Neuronal stem cell (in vitro differentiated cells): ENCODE measurements around the gene TMIGD3.

Source experiments
- DNase-seq: peaks from one replicate; pipeline ENCODE4 v3.0.0-alpha.2; 2013; ENCODE audit warnings: low spot score
- H2AFZ ChIP-seq: one replicate; pipeline ENCODE4 v1.6.1; 2013; ENCODE audit warnings: mild to moderate bottlenecking, low read length, inconsistent platforms
- H2AK5ac ChIP-seq: 2 replicates; pipeline ENCODE4 v1.6.1; 2013; ENCODE audit warnings: low read depth, mild to moderate bottlenecking, inconsistent platforms, low read length, moderate library complexity, mixed read lengths
- H2BK120ac ChIP-seq: 2 replicates; pipeline ENCODE4 v1.6.1; 2013; ENCODE audit warnings: low read depth, mild to moderate bottlenecking, inconsistent platforms, low read length, moderate library complexity, mixed read lengths
- H2BK12ac ChIP-seq: one replicate; pipeline ENCODE4 v1.6.1; 2013; ENCODE audit warnings: low read length, inconsistent platforms
- H2BK15ac ChIP-seq: 2 replicates; pipeline ENCODE4 v1.6.1; 2013; ENCODE audit warnings: mild to moderate bottlenecking, low read length, inconsistent platforms, mixed read lengths
- H2BK5ac ChIP-seq: one replicate; pipeline ENCODE4 v1.6.1; 2013; ENCODE audit warnings: inconsistent platforms, mild to moderate bottlenecking, low read length, moderate library complexity
- H3K14ac ChIP-seq: one replicate; pipeline ENCODE4 v1.6.1; 2013; ENCODE audit warnings: low read length, inconsistent platforms
- H3K18ac ChIP-seq: 2 replicates; pipeline ENCODE4 v1.6.1; 2013; ENCODE audit warnings: low read length, inconsistent platforms
- H3K23ac ChIP-seq: 2 replicates; pipeline ENCODE4 v1.6.1; 2013; ENCODE audit warnings: low read depth, mild to moderate bottlenecking, mixed read lengths, low read length, inconsistent platforms; ENCODE audit not compliant: poor library complexity
- H3K27ac ChIP-seq: replicated peaks from 3 replicates; pipeline ENCODE4 v1.5.1; 2013; ENCODE audit warnings: low read length, inconsistent platforms
- H3K27me3 ChIP-seq, 3 experiments: 2 replicates each; pipeline ENCODE4 v1.6.1; 2013; ENCODE audit warnings: low read length in 3 of 3, mild to moderate bottlenecking in 2 of 3, inconsistent platforms in 1 of 3, low read depth in 1 of 3, mixed read lengths in 1 of 3, moderate library complexity in 1 of 3; ENCODE audit not compliant: control insufficient read depth in 3 of 3, insufficient read depth in 3 of 3
- H3K36me3 ChIP-seq, 2 donors: replicated peaks in 1 of 2; 2 replicates each; pipeline ENCODE4 v1.6.1; 2013; ENCODE audit warnings: low read length in 2 of 2; ENCODE audit not compliant: control insufficient read depth in 2 of 2, insufficient read depth in 2 of 2
- H3K4ac ChIP-seq: 2 replicates; pipeline ENCODE4 v1.6.1; 2013; ENCODE audit warnings: inconsistent platforms, mild to moderate bottlenecking, low read length, moderate library complexity
- H3K4me1 ChIP-seq, 2 donors: 1 replicate in 1 of 2; 2 replicates in 1 of 2; pipeline ENCODE4 v1.6.1; 2013; ENCODE audit warnings: low read length in 2 of 2, low read depth in 1 of 2; ENCODE audit not compliant: control insufficient read depth in 2 of 2, insufficient read depth in 1 of 2
- H3K4me2 ChIP-seq: one replicate; pipeline ENCODE4 v1.6.1; 2013; ENCODE audit warnings: mild to moderate bottlenecking, low read length, inconsistent platforms; ENCODE audit not compliant: insufficient read depth, poor library complexity, severe bottlenecking
- H3K4me3 ChIP-seq, 2 donors: 2 replicates each; pipeline ENCODE4 v1.5.1; 2013; ENCODE audit warnings: low read length in 2 of 2, mild to moderate bottlenecking in 2 of 2, inconsistent platforms in 1 of 2, moderate library complexity in 1 of 2
- H3K79me1 ChIP-seq: one replicate; pipeline ENCODE4 v1.6.1; 2013; ENCODE audit warnings: low read depth, mild to moderate bottlenecking, inconsistent platforms, low read length, moderate library complexity
- H3K9ac ChIP-seq: one replicate; pipeline ENCODE4 v1.6.1; 2013; ENCODE audit warnings: mild to moderate bottlenecking, low read depth, low read length, inconsistent platforms; ENCODE audit not compliant: poor library complexity
- H3K9me3 ChIP-seq, 2 donors: replicated peaks in 1 of 2; 2 replicates each; pipeline versions ENCODE3 to v1.6.1; 2013; ENCODE audit warnings: low read length in 2 of 2, mild to moderate bottlenecking in 2 of 2, inconsistent platforms in 1 of 2, low read depth in 1 of 2, mixed read lengths in 1 of 2, moderate library complexity in 1 of 2; ENCODE audit not compliant: control insufficient read depth in 2 of 2, insufficient read depth in 1 of 2
- H4K8ac ChIP-seq: one replicate; pipeline ENCODE4 v1.6.1; 2013; ENCODE audit warnings: low read depth, mild to moderate bottlenecking, inconsistent platforms, low read length, moderate library complexity
- H4K91ac ChIP-seq: one replicate; pipeline ENCODE4 v1.6.1; 2013; ENCODE audit warnings: low read length, low read depth, mild to moderate bottlenecking, inconsistent platforms; ENCODE audit not compliant: poor library complexity
- WGBS, 2 donors: extraction: QIAGEN DNeasy Blood & Tissue Kit; methylation state at CpG; one replicate each; pipeline ENCODE4 v1.1.7; 2013; ENCODE audit warnings: missing lambda C conversion rate in 2 of 2, mixed read lengths in 1 of 2; ENCODE audit not compliant: insufficient read length in 2 of 2, insufficient replicate concordance in 1 of 2; ENCODE audit errors: extremely low coverage in 2 of 2; 5-methylcytosine and 5-hydroxymethylcytosine counted together

TMIGD3 gene

DNA sequence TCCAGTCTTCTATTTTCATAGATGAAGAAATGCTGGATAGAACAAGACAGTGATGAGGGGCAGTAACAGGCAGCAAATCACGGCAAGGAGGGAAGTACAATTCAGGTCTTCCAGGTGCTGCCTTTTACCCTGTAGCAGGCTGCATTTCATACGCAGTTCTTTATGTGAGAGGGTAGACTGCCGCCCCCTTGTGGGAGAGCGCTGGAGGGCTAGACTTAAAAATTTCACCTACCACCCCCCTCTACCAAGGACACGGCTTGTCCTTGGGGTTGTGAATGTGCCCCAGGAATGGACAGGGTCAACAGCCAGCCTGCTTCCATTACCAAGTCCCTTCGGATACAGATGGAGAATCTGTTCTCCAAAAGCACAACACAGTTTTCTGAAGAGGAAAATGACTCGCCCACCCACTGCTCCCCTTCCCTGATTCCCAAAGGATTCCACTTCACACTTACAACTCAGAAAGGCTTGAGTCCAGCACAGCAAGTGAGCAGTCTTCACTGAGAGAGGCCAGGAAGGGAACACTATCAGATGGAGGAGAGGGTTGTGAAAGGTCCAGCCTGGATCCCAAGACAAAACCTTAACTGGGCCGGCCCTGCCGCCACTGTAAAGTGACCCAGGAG is 61.8 kb downstream of the TMIGD3 start:
- Histone ChIP-seq H3K27ac (peak overlapping the region; percentile 13), H2BK5ac (no peak overlapping the region), H3K14ac (no peak overlapping the region), H2BK15ac (no peak overlapping the region), H2AK5ac (no peak overlapping the region), H3K36me3 (peaks cover 33 to 95% of the 10 kb centered on the region in 2 donors), H3K18ac (no peak overlapping the region), H3K9me3 (no peaks in the 10 kb centered on the region), H4K8ac (no peak overlapping the region), H3K79me1 (no peaks in the 10 kb centered on the region), H3K27me3 (no peaks in the 10 kb centered on the region), H4K91ac (no peak overlapping the region), H3K9ac (no peak overlapping the region), H3K4me1 (no peaks in the 10 kb centered on the region), H3K4me3 (no peak overlapping the region), H3K23ac (no peak overlapping the region), H3K4me2 (no peak overlapping the region), H2AFZ (no peak overlapping the region), H2BK120ac (no peak overlapping the region), H3K4ac (no peak overlapping the region), H2BK12ac (no peak overlapping the region)
- DNase-seq: peak; percentile 15
- WGBS, 2 donors: no CpG with 5 or more reads among the region's 9 CpGs

DNA sequence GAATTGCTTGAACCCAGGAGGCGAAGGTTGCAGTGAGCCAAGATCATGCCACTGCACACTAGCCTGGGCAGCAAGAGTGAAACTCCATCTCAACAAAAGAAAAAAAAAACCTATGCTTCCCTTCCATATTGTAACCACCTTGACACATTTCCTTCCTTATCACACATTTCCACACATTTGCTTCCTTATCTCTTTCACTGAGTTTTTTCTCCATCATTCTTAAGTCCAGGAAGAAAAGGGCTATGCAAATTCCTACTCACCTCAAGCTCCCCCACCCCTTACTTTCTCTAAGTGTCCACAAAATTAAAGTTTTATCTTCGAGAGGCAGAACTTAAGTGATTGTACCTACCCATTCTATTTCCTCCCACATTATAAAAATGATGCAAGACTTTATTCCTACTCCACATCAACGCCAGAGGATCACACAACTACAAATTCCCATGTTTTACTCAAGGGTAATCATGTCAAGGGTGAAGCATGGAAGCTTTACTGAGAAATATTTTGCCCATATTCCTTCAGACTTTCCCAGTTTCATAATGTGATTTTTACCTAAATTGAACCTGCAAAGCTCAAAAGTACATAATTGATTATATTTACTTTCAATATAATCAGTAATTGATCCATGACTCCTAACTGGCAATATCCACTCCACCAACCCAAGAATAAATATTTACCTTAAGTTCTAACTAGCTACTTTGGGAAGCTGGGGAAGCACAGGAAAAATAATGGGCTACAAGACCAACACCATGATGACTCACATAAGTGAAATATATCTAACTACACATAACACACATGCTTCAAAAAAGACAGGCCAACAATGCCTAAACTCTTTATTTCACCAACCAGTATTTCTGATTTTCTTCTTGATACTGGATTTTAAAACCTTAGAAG is 63.7 kb downstream of the TMIGD3 start:
- Histone ChIP-seq H3K9me3 (no peaks in the 10 kb centered on the region), H3K4me3 (no peak overlapping the region), H2BK5ac (no peak overlapping the region), H3K4me2 (no peak overlapping the region), H3K23ac (no peak overlapping the region), H3K4me1 (no peaks in the 10 kb centered on the region), H2BK120ac (no peak overlapping the region), H4K8ac (no peak overlapping the region), H3K27me3 (no peaks in the 10 kb centered on the region), H3K9ac (no peak overlapping the region), H3K18ac (no peak overlapping the region), H2AFZ (no peak overlapping the region), H3K79me1 (no peaks in the 10 kb centered on the region), H3K36me3 (peaks cover 29 to 75% of the 10 kb centered on the region in 2 donors), H3K4ac (no peak overlapping the region), H4K91ac (no peak overlapping the region), H2BK12ac (no peak overlapping the region), H3K14ac (no peak overlapping the region), H2AK5ac (no peak overlapping the region), H2BK15ac (no peak overlapping the region), H3K27ac (no peak overlapping the region)
- DNase-seq: no peak
- WGBS, 2 donors: no CpG with 5 or more reads among the region's 3 CpGs

GRCh38 chr1:111436726-111437125 is 66.7 kb downstream of the TMIGD3 start:
- H4K8ac ChIP-seq: no peak overlapping the region
- H3K27ac ChIP-seq: no peak overlapping the region
- H3K18ac ChIP-seq: no peak overlapping the region
- H3K9ac ChIP-seq: no peak overlapping the region
- no peak overlapping the region for H4K91ac ChIP-seq
- H2BK12ac ChIP-seq: no peak overlapping the region
- no peak overlapping the region for H3K4me3 ChIP-seq
- DNase-seq: no peak
- no peak overlapping the region for H3K14ac ChIP-seq
- H2BK5ac ChIP-seq: no peak overlapping the region
- no peaks in the 10 kb centered on the region for H3K79me1 ChIP-seq
- no peak overlapping the region for H2BK15ac ChIP-seq
- H3K9me3 ChIP-seq: no peaks in the 10 kb centered on the region
- no peak overlapping the region for H2AFZ ChIP-seq
- H3K23ac ChIP-seq: no peak overlapping the region
- H3K4me2 ChIP-seq: no peak overlapping the region
- no peak overlapping the region for H3K4ac ChIP-seq
- no peaks in the 10 kb centered on the region for H3K4me1 ChIP-seq
- no CpG with 5 or more reads among the region's 3 CpGs for WGBS, 2 donors
- H2BK120ac ChIP-seq: no peak overlapping the region
- peaks cover 14 to 45% of the 10 kb centered on the region in 2 donors for H3K36me3 ChIP-seq
- no peak overlapping the region for H2AK5ac ChIP-seq
- H3K27me3 ChIP-seq: no peaks in the 10 kb centered on the region
